Sigmoid colon (tissue), 4 donors: ENCODE results near the gene MID1.

Experiments used
- EP300 ChIP-seq, 4 donors: sonication (generic); formaldehyde crosslinking; IDR thresholded peaks; one replicate each; pipeline ENCODE4 v1.6.1; 2017; ENCODE audit warnings: antibody characterized with exemption in 4 of 4
- POLR2A ChIP-seq, 2 donors: fragments of 450-650 bp; IDR thresholded peaks; one replicate each; pipeline ENCODE4 v1.6.1; 2016; ENCODE audit warnings: antibody characterized with exemption in 2 of 2, mild to moderate bottlenecking in 2 of 2, moderate library complexity in 2 of 2
- POLR2AphosphoS5 ChIP-seq, 4 donors: sonication (generic); formaldehyde crosslinking; IDR thresholded peaks; one replicate each; pipeline ENCODE4 v1.6.1; 2017; ENCODE audit warnings: antibody characterized with exemption in 4 of 4
- TF ChIP-seq, protein P1 (sequence below), 4 experiments: fragments of 450-650 bp in 3 of 4; fragments of 200-600 bp in 1 of 4; IDR thresholded peaks; one replicate each; pipeline ENCODE4 v1.5.1; 2016 to 2019; ENCODE audit warnings: antibody characterized with exemption in 4 of 4, mild to moderate bottlenecking in 3 of 4, moderate library complexity in 2 of 4

DNA sequence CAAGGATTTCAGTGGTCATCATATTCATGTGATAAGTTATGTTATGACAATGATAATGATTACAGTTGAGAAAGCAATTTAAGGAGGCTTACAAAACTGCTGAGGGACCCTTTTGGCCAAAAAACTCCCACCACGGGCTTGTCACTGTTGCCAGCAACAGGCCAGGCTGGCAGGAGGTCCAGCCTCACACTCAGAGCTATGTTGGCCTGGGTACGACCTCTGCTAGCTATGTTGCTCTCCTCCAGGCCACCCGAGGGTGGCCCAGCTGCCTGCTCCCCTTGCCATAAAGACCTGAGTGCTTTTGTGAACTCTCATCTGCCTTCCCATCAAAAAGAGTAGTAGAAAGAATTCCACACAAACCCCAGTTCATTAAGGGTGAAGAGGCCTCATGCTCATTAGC is 52.0 kb downstream of the MID1 start:
- TF ChIP-seq, protein P1, sequence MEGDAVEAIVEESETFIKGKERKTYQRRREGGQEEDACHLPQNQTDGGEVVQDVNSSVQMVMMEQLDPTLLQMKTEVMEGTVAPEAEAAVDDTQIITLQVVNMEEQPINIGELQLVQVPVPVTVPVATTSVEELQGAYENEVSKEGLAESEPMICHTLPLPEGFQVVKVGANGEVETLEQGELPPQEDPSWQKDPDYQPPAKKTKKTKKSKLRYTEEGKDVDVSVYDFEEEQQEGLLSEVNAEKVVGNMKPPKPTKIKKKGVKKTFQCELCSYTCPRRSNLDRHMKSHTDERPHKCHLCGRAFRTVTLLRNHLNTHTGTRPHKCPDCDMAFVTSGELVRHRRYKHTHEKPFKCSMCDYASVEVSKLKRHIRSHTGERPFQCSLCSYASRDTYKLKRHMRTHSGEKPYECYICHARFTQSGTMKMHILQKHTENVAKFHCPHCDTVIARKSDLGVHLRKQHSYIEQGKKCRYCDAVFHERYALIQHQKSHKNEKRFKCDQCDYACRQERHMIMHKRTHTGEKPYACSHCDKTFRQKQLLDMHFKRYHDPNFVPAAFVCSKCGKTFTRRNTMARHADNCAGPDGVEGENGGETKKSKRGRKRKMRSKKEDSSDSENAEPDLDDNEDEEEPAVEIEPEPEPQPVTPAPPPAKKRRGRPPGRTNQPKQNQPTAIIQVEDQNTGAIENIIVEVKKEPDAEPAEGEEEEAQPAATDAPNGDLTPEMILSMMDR (IDR thresholded peaks at IDR 0.05), result no peak
- no peak for TF ChIP-seq POLR2A (IDR thresholded peaks at IDR 0.05)
- TF ChIP-seq POLR2AphosphoS5 (IDR thresholded peaks at IDR 0.05), result no peak
- no peak for TF ChIP-seq EP300 (IDR thresholded peaks at IDR 0.05)
